Effector CD4-positive, alpha-beta T cell (primary cell): ENCODE data around the gene SYCE3.

ENCODE experiments used
- DNase-seq: peaks from one replicate; pipeline ENCODE4 v3.0.0-alpha.2; 2020

Gene SYCE3

DNA sequence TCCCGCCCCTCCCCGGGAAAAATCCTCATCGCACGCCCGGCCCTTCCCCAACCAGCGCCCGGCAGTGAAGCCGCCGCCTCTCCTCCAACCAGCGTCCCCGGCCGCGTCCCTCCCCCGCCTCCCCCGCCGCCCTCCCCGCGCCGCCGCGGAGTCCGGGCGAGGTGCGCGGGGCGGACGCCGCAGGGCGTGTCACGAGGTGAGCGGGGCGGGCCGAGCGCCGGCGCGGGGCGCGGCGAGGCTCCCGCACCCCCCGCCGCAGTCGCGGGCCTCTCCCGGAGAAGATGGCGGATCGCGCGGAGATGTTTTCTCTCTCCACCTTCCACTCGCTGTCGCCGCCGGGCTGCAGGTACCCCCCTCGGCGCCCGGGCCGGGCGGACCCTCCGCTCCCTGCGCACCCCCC, 37.8 kb upstream of the SYCE3 start, which contains the start of gene MAPK8IP2:
TSS of gene MAPK8IP2 (plus strand) at position 256 of the 400 bp plus-strand sequence. CDS start at position 282, 26 bp downstream.
- no peak for DNase-seq

DNA sequence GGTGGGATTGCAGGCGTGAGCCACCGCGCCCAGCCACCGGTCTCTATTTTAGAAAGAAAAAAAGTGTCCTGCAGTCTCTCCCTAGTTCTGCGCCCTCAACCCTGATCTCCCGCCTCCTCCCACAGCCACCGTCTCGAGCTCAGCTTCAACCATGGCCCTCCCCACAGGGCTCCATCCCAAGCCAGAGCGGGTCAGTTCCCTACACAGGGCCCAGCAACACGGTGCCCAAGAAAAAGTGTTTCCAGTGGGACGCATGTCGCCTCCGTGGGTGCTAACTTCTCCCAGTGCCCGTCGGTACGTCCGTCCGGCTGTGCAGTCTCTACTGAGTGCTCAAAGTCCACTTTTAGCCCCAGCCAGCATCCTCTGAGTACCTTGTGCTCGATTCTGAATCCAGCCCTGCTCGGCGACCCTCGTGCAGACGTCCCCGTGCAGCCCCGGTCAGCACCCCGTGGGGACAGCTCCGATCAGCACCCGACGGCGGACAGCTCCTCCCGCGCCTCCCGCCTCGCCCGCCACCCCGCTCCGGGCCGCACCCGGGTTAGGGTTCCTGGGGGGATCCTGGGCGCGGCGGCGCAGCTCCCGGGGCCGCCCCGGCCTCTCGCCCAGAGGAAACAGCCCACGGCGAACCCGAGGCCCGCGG, 37.2 kb upstream of the SYCE3 start:
- DNase-seq, result peak; percentile 54

DNA sequence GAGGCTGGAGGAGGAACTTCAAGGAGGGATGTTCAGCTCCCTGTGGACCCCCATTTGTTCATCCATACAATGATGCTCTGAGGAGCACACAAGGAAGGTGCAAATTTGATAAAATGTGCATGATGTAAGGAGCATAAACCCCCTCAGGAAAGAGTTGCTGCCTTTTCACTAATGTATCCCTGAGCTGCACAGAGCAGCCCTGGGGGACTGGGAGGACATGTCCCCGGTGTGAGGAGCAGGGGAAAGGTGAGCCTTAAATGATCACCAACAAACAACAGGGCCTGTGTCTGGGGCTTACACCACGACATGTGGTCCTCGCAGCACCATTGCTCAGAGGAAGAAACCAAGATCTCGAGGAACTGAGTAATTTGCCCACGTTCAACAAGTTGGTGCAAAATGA, 34.4 kb upstream of the SYCE3 start:
- DNase-seq, result no peak

DNA sequence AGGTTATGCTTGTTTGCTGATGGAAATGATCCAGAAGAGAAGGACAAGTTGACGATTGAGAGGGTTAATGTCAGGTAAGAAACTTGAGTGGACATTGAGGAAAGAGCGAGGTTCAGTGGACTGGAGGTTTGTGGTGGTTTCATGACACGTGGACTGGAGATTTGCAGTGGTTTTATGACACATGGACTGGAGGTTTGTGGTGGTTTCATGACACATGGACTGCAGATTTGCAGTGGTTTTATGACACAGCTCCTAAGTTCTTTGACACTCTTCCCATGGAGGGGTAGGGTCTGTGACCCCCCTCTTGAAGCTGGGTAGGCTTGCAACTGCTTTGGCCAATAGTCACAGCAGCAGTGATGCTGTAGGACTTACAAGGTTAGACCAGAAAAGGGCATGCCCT, 32.5 kb upstream of the SYCE3 start:
- DNase-seq, result no peak

DNA sequence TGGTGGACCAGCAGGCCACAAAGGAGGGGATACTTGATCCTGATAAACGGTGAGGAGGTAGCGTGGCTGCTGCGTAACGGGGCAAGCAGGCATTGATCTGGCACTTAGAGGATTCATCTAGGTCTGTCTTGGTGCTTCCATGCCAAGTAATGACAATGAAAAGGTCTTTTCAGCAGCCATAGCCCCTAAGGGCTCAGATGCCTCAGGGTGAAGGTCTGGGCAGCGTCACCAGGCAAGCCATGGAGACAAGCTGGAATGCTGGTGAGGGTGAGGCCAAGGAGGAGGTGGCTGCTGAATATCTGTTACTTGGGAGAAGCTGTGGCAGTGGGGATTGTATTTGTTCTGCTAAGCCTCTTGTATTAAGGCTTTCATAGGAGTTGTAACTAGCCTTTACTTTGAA, 24.7 kb upstream of the SYCE3 start:
- no peak for DNase-seq

DNA sequence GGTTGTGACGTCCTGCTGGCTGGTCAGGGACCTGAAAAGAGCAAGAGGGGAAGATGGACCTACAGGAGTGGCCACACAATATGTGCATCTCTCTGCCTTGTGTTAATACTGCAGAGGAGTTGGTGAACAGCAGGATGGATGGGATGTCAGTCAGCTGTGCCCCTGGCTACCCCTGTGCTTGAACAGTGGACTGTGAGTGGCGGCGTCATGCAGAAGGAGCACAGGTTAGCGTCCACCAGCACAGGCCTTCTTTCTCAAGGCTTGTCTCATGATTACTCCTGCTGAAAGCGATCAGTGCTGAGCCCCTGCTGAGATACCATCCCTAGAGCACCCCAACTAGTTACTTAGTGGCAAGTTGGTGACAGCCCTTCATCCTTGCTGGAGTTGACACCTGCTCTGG, 23.7 kb upstream of the SYCE3 start:
- DNase-seq, result no peak

DNA sequence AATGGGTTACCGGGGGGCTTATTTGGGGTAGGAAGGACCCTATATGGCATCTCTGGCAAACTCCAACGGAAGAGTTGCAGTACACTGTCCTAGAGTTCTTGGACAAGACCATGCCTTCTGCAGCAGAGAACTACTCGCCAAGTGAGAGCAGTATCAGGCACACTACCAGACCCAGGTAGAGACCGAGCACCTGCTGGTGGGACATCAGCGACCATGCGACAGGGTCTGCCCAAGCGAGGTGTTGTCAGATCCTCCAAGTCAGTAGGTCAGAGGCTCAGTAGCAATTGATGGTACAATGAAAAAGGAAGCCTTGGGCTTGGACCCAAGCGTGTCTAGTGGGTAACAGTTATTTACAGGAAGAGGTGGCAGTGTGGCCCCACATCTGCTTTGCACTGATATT, 23.1 kb upstream of the SYCE3 start:
- DNase-seq, result no peak

DNA sequence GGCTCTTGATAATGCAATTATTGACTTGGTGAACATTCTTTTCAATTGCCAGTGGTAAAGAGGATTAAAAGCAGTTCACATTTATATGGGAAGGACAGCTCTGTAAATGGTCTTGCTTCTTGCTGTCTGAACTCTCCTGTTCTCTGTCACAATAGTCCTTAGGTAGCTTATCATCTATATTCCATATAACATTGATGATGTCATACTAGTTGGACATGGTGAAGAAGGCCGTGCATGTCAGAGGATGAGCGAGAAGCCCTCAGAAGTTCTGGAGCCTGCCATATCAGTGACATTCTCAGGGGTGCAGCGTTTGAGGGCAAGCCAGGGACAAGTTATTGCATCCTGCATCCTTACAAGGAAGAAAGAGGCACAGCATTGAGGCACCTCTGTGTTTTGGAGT, 22.5 kb upstream of the SYCE3 start:
- no peak for DNase-seq

DNA sequence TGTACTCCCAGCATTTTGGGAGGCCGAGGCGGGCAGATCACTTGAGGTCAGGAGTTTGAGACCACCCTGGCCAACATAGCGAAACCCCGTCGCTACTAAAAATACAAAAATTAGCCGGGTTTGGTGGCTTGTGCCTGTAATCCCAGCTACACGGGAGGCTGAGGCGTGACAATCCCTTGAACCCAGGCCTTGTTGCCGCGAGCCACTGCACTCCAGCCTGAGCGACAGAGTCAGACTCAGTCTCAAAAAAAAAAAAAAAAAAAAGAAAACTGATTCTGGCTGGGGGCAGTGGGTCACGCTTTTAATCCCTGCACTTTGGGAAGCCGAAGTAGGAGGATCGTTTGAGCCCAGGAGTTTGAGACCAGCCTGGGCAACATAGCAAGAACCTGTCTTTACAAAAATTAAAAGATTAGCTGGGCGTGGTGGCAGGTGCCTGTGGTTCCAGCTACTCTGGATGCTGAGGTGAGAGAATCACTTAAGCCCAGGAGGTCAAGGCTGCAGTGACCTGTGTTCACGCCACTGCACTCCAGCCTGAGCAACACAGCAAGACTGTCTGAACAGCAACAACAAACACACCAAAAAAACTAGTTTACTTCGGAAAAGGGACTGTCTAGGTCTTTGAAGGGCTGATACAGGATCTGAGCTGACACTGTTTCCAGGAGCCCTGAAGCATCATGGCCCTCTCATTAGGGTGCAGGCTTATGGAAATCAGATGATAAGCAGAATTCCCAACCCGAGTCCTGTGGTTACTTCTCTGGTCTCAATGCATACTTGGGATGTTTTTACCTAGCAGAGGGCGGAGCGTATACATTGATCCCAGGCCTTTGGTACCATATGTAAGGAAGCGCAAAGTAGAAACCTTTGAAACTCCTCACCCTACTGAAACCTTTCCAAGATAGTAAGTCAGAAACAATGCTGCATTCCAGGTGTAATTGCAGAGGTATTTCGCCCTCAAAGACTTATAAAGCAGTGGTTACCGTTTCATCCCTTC, 21.7 kb upstream of the SYCE3 start:
- DNase-seq, result no peak

DNA sequence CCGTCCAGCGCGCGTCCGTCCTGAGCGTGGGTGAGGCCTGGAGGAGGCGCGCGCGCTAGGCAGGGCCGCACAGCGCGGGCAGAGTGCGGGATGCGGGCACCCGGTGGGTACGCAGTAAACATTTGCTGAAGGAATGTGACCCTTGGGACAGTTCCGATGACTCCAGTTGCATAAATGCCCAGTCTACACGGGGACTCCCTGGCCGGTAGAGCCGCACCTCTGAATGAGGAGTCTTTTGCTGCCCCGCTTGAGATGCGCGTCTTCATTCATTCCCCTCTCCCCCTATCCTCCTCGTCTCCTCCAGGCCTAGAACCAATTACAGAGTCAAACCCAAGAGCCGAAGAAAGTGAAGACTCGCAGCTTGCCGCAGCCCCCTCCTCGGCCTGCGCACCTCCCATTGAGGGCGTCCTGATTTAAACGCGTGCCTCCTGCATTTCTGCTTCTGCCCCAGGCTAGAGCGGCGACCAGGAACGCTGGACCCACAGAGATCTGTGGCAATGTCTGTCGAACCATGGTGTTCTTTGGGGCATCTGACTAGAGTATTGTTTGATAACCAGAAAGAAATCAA, 20.7 kb upstream of the SYCE3 start:
- no peak for DNase-seq

DNA sequence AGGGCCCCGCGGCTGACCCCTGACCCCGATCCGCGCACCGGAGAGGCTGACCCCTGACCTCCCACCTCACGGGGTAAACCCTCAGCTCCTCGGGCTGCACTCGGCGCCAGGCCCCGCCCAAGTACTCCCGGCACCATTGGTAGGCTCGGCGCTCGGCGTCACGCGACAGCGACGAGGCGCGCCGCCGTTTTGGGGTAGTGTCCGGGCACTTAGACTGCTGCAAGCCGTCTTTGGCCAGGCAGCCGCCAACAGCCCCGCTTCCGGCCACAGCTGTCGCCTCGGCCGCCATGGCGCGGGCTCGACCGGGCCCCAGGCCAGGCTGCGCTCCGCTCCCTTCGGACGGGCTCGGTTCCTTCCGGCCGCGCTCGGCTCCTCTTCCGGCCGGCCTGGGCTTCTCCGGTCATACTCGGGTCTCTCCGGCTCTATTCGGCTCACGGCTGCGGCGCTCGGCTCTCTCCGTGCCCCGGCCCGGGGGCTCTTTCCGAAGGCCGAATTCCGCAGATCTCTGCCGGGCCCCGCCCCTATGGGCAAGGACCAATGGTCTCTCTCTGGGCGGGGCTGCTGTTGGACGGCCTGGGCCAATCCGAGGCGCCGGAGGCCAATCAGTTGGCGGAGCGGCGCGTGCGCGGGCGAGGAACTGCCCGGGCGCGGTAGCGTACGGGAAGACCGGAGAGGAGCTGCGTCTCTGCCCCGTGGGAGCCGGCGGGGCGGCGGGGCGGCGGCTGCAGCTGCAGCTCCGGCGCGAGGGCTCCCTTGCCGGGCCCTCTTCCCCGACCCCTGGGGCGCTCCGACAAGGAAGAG, 20.0 kb upstream of the SYCE3 start, which contains the start of gene CHKB:
TSS of gene CHKB (minus strand) at position 357 of the 801 bp plus-strand sequence. CDS start at position 289, 68 bp downstream.
- peak; percentile 98 for DNase-seq

DNA sequence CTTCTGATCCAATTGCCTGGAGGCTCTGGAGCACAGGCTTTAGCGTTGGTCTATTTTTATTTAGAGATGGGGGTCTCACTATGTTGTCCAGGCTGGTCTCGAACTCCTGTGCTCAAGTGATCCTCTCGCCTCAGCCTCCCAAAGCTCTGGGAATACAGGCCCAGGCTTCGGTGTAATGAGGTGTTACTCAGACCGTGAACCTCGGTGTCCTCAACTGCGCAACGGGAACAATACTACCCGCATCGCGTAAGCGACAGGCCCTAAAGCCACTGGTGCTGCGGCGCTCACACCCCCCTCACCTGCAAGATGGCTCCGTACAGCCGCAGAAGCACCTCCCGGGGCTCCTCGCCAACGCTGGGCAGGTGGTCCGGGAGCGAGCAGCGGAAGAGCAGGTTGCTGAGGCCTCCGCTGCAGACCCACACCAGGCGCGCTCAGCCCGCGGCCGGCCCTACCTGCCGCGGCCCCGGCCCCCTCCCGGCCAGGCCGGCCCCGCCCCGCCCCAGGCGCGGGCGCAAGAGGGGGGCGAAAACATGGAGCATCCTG, 19.3 kb upstream of the SYCE3 start:
- no peak for DNase-seq

DNA sequence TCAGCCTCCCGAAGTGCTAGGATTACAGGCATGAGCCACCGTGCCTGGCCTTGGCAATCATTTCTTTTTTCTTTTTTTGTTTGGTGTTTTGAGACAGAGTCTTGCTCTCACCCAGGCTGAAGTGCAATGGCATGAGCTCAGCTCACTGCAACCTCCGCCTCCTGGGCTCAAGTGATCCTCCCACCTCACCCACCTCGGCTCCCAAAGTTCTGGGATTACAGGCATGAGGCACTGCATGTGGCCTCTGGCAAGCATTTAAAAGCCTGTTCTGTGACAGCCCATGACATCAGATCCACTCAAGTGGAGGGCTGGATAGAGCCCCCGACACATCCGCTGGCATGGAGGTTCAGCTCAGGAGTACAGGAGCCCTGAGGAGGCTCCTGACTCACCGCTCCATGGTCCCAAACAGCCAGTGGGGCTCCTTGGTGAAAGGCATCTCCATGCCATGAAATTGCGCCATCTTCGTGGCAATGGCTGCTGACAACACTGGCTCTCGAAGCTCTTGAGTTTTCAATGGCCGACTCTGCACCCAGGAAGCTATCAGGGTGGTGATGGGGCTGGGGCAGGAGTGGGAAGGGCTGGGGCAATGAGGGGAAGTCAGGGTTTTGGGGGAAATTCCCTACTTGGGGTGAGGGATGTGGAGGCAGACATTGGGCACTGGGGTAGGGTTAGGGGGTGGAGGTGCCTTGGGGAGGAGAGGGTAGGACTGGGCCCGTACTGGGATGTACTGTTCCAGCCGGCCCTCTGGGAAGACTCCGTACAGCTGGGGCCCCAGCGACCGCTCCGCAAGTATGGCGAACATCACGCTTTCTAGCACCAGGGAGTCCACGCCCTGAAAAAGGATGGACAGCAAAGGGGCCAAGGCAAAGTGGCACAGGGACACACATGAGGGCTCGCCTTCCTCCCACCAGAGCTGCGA, 18.6 kb upstream of the SYCE3 start:
- no peak for DNase-seq

DNA sequence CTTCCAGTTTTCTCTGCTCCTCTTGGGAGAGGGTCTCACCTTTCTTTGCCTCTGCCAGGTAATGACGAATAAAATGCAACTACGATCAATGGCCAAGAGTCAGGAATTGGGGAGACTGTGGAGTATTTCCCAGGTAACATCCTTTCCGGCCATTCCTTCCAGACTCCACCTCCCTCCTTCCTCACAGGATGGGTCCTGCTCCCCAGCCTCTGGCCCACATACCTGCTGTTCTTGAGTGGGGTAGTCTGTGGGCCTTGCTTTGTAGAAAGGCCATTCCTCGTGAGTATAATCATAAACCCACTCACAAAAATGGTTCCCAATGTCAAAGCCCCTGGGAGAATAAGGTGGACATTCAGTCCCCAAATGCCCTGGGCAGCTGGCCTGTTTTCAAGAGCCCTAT, 17.0 kb upstream of the SYCE3 start:
- no peak for DNase-seq

DNA sequence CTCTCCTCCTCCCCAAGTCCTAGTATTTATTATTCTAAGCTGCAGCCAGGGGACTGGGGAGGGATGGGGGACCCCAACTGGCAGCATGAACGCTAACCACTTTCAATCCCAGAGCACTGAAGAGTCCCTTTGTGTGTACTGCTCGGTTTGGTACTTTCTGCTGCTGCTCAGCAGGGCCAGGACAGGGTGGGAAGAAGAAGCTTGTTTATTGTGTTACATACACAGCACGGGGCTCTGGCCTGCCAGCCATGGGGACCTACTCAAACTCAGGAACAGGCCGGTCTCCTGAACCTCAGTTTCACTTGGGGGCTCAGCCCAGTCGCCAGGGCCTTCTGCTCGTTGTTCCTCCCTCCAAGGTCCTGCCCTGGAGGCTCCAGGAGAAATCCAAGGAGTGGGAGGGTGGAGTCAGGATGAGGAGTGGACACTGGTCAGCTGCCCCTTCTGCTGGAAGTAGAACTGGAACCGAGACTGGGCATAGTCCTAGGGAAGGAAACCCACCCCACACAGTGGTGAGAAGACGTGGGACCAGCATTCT, 16.1 kb upstream of the SYCE3 start:
- DNase-seq, result no peak

DNA sequence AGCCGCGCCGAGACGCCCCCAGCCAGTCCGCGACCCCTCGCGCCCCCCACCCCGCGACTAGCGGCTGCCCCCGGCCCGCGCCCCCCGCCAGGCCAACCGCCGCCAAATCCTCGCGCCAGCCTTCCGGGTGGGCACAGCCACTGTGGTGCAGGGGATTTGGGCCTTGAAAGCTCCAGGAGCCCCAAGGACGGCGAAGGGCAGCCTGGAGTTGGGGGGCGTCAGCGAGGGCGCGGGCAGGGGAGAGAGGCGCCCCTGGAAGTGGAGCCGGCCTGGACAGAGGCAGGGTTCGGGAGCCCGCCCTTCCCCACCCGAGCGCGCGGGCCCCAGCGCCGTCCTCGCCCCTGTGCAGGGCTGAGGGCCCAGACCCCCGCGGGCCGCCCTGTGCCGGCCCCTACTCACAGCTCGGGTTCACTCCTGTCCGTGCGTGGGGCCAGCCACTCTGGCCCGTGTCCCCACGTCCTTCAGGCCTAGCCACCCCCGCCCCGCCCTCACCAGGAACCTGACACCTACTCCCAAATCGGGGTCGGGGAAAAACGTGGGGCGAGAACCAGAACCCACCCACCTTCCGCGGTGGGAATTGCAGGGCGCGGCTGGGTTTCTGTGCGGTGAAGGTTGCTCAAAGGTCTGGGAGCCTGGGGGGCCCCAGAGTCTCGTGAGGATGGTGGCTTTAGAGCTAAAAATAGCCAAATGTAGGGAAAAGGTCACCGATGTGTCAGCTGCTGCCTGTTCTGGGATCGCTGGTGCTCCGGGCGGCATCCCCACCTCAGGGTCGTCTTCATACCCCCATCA, 15.5 kb upstream of the SYCE3 start, which contains the start of gene CPT1B:
TSS of gene CPT1B (minus strand) at position 441 of the 789 bp plus-strand sequence. CDS start 512 bp downstream, outside the sequence.
- no peak for DNase-seq

DNA sequence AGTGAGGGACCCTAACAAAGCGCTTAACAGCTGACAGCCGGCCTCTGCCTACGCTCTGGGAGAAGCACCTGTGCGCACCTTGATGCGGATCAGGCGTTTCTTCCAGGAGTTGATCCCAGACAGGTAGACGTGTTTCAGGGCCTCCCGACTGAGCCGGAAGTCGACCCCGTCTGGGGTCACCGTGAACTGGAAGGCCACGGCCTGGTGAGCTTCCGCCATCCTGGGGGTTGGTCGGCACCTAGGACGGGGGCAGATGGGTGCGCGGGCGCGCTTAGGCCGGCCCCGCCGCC, 14.9 kb upstream of the SYCE3 start:
- no peak for DNase-seq

DNA sequence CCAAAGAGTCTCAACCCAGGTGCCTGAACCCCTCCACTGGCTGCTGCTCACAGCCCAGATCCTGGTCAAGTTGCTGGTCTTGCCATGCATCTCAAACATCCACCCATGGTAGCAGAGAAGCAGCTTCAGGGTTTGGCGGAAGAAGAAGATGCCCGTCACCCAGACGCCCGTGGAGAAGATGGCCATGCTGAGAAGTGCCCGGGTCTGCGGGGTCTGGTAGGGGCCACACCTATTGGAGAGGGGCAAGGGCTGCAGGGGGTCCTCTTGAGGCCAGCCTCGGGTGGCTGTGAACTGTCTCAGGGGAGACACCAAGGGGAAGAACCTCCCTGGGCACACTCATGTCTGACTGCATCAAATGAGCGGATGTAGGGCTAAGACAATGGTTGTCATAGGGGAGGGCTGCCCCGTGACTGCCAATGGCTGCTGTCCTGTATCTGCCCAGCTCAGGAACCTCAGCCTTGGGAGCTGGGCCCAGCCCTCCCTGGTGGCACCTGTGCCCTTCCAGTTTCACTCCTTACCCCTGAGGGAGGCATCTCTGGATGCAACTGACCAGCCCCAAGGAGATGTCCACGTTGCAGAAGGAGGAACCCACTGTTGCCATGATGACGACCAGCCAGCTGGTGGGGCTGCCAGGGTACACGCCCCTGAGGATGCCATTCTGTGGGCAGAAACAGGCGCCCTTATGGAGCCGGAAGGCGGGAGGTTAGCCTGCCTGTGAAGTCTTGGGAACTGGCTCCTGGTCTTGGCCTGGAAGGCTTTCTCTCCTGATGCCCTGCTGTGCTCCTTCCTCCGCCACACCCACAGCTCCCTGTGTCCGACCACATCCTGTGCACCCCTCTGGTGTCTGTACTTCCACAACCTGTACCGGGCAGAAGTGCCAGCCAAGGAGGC, 14.3 kb upstream of the SYCE3 start:
- DNase-seq, result no peak

DNA sequence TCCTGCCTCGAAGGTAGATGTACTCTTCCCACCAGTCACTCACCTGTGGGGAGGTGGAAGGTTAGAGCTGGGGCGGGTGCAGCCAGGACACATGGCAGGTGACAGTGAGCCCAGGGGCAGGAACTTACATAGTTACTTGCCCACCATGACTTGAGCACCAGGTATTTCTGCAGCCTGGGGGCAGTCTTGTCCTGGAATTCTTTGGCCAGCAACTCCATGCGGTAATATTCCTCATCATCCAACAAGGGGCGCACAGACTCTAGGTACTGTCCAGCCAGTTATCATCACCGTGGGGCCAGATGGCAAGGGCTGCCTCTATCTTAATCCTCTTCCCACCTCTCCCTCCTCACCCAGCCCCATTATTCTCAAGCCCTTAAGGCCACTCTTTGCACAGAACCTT, 13.4 kb upstream of the SYCE3 start:
- DNase-seq, result no peak
